ENCODE measurements around the gene CCDC188.

The CCDC188 gene

GRCh38 chr22:20135806-20136602 is 14.9 kb downstream of the CCDC188 start:
- no peak for DNase-seq (ENCODE audit: extremely low read depth in 1 of 2, low read depth in 1 of 2)

DNA sequence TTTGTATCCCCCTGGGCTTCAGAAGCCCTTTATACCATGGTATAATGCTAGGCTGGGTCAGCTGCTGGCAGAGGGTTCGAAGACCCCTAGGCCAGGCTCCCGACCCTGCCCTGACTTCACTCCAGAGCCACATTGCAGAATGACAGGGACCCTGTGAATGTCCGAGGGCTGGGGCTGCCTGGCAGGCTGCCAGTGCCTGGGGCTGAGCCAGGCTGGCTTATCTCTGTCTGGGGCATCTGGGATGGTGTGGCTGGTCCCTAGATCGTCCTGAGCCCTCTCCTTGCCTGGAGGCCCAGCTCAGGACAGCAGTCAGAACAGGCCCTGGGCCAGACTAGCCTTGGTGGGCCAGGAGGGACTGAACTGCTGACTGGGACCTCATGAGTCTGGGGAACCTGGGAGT is 15.6 kb downstream of the CCDC188 start:
- DNase-seq (ENCODE audit: extremely low read depth in 1 of 2, low read depth in 1 of 2) = no peak

GRCh38 chr22:20133930-20134549 is 16.8 kb downstream of the CCDC188 start:
- DNase-seq (ENCODE audit: extremely low read depth in 1 of 2, low read depth in 1 of 2) = no peak

DNA sequence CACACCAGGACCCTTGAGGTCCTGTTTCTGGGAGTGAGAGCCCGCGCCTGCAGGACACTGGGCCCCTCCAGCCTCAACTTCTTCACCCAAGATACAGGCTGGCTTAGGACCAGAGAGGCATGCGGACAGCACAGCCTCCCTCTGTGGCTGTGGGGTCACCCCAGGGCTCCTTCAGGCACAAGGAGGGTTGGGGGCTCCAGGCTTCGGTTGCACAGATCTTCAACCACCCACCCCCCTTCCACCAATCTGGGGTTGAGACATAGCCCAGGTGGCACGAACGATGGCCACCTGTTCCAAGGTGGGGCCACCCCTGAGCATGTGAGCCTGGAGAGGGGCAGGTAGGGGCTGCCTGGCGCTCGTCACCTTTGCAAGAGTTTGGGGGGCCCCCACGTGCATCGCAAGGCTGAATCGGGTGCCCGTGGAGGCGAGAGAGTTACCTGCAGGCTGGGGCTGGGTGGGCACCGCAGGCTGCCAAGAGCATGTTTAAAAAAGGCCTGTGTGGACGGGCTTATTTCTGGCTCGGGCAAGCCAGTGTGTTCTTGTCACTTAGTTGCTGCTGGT is 18.1 kb downstream of the CCDC188 start:
- DNase-seq (ENCODE audit: extremely low read depth in 1 of 2, low read depth in 1 of 2) = no peak

- DNase-seq (ENCODE audit: extremely low read depth in 1 of 2, low read depth in 1 of 2) = no peak
Measured at GRCh38 chr22:20131859-20132685, 18.8 kb downstream of the CCDC188 start.

DNA sequence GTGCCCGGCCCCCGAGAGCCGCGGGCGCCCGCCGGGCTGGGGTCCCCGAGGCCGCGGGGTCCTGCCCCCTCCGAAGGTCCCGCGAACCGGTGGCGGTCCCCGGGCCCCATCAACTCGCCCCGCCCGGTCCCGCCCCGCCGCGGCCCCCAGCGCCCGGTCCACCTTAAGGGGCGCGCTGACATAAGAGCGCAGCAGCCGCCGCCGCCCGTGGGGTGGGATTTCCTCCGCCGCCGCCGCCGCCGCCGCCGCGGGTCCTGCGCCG is 19.3 kb downstream of the CCDC188 start, which contains the start of gene ZDHHC8:
TSS of gene ZDHHC8 (plus strand) at position 208 of the 262 bp plus-strand sequence. CDS start 144 bp downstream, outside the sequence.
- peak in 1 of 2 donors; percentile 20 for DNase-seq (ENCODE audit: extremely low read depth in 1 of 2, low read depth in 1 of 2)

DNA sequence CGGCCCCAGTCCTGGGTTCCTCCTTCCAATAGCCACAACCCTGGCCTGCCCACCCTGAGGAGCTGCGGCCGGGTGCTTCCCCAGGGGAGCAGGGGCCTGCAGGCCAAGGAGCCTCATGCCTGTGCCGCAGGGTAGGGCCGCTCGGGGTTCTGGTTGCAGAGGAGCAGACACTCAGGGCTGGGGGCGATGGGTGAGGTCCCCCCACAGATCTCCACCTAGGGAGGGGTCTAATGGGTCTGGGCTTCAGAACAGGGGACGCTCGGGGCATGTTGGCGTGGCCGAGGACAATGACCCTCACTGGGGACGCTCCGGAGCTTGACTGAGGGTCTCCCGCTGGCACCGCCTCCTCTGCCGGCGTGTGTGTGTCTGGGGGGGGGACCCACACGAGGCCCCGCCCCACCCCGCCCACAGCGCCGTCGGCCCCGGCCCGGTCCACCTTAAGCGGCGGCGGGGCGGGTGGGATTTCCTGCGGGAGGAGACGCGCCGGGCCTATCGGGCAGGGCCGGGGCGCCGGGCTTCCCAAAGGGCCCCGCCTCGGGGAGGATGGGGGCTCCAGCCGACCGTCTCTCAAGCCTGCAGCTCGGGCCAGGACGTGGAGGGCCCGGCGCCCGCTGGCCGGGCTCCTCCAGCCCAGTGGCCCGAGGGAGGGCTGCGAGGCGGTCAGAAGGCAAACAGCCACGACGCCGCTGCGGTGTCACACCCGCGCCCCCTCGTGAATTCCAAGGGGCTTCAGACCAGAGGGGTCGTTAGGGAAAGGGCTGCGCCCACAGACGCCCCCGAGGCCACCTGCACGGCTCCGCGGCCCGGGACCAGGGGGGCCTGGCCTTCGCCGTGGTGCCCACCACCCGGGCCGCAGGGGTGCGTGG is 19.9 kb downstream of the CCDC188 start:
- peak; percentile 55 to 68 for DNase-seq (ENCODE audit: extremely low read depth in 1 of 2, low read depth in 1 of 2)

DNA sequence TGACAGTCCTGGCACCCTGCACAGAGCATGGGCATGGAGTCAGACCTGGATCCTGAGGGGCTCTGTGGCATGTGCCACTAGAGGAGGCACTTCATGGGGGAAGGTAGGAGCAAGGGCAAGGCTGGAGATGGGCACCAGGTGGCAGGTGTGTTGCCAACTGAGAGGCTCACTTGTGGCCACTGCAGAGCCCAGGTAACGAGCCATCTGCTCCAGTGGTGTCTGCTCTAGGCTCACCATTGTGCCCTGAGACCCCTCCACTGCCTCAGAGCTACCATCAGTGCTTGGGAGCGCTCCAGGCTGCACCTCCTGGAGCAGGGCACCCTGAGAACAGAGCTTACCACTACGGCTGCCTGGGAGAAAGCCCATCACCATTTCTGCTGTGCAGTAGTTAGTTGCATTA is 20.5 kb downstream of the CCDC188 start:
- DNase-seq (ENCODE audit: extremely low read depth in 1 of 2, low read depth in 1 of 2) = no peak

DNA sequence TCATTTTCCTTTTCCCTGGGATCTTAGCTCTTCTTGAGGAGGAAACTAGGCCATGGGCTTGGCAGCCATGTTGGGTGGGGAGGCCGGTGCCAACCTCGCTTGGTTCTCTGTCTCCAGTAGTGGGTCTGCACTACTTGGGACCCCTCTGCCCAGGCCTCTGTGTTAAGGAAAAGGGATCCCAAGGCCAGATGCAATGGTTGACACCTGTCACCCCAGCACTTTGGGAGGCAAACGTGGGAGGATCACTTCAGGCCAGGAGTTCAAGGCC is 21.2 kb downstream of the CCDC188 start:
- DNase-seq (ENCODE audit: extremely low read depth in 1 of 2, low read depth in 1 of 2) = no peak

GRCh38 chr22:20128902-20129746 is 21.7 kb downstream of the CCDC188 start:
- DNase-seq (ENCODE audit: extremely low read depth in 1 of 2, low read depth in 1 of 2) = peak in 1 of 2 donors; percentile 35

- no peak for DNase-seq (ENCODE audit: extremely low read depth in 1 of 2, low read depth in 1 of 2)
Measured at GRCh38 chr22:20128619-20128901, 22.3 kb downstream of the CCDC188 start.

GRCh38 chr22:20127869-20128618 is 22.8 kb downstream of the CCDC188 start:
- DNase-seq (ENCODE audit: extremely low read depth in 1 of 2, low read depth in 1 of 2) = no peak

DNA sequence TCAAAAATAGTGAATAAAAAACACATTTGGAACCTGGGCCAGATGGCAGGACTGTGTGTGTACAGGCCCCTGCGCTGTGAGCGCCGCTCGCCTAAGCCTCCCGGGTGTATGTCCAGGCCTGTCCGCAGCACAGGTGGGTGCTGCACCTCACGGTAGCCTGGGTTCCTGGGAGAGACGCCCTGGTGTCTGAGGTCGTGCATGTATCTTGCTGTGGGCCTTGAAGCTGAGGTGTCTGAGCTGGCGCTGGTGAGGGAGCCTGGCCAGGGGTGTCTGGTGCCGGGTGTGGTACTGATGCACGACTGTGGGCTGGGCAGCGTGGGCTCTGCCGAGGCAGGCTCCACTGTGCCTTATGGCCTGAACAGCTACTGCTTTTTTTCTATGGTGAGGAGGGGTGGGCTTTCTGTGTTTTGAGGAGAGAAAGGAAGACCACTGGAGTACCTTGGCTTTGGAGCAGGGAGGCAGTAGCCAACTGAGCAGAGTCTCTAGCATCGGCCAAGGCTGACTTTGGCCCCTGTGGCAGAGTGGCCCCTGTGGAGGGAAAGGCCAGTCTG is 23.5 kb downstream of the CCDC188 start:
- DNase-seq (ENCODE audit: extremely low read depth in 1 of 2, low read depth in 1 of 2) = no peak

DNA sequence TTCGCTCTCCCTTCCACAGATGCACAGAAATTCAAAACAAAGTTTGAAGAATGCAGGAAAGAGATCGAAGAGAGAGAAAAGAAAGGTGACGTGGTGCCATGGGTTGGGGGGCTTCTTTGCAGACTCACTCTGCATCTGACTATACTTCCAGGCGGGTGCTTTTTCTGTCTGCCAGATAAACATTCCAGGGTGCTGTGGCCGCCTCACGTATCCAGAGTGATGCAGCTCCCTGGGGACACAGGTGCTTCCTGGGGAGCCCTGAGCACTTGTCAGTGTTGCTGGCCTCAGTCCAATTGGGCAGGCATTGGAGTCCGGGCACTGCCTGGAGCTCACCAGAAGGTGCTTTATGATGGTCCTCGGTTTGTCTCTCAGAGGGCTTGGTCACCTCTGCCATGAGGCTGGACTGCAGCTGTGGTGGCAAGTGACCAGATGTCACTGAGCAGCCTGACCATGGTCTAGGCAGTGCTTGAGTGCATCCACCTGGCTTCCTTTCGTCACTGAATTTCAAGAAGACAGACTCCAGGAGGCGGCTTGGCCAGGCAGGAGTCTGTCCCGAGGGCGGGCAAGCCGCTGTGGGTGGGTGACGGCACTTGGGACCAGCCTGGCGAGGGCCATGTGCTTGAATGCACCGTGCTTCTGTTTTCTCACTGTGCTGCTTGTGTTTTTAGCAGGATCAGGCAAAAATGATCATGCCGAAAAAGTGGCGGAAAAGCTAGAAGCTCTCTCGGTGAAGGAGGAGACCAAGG is 24.4 kb downstream of the CCDC188 start:
- DNase-seq (ENCODE audit: extremely low read depth in 1 of 2, low read depth in 1 of 2) = no peak

DNA sequence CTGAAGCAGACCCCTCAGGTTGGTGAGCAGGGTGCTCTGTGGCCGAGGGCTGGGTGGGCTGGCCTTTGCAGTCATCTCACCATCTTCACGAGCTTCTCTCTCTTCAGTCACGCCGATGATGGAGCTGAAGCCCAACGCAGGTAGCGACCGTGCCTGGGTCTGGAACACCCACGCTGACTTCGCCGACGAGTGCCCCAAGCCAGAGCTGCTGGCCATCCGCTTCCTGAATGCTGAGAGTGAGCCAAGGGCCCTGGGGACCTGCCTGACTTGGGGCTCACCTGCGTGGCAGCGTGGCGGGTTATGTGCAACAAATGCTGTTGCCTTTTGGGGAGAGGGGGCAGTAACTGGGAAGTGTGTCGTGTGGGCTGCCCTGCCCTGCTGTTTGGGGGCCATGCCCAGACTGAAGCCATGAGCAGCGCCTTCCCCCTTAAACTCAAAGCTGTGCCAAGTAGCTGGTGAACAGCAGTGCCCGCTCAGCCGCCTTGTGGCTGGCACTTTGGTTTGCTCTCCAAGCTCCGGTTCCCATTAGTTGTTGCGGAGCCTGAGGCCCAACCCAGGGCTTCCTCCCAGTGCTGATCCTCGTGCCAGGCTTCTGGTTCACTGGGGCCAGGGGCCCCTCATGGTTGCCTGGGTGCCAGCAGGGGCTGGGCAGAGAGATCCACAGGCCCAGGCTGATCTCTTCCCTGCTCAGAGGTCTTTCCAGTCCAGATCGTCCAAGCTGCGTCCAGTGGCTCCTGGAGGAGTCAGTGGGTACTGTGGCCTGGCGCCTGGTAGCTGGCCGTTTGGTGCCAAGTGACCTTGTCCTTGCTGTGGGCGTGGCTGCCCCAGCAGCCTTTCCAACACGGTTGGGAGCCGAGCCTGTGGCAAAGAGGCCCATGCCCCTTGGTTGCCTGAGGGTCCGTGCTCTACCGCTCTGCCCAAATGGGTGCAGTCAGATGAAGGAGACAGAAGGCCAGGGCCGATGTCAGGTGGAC is 25.4 kb downstream of the CCDC188 start:
- no peak for DNase-seq (ENCODE audit: extremely low read depth in 1 of 2, low read depth in 1 of 2)

DNA sequence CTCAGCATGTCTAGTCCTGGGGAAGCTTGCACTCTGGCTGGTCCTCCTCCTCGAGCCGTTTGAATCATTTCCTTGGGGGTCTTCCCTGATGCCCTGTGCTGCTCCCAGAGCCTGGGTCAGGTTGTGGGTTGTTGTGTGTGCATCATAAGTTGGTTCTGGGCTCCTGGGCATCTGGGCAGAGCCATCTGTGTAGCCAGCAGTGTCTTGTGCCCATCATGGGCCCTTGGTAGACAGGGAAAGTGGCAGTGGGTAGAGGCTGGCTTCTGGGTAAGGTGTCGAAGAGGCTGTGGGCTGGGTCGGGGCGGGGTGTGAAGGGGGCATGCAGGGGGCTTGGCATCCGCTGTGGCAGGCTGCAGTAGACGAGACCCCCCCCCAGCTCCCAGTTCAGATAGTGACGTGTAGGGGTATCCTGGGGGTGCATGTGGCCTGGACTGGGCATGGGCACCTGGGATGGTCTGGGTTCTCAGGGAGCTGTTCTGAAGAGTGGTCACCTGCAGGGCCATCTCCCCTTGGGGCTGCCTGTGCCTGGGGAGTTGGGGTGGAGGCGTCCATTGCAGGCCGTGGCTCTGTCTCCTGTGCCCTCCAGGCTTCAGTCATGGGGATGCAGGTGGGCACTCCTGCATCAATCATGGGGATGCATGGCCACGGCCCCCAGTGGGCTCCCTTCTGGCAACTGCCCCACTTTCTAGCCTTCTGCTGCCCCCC is 26.6 kb downstream of the CCDC188 start:
- DNase-seq (ENCODE audit: extremely low read depth in 1 of 2, low read depth in 1 of 2) = no peak

Data from stimulated activated CD8-positive, alpha-beta memory T cell treated with anti-CD3 and anti-CD28 coated beads, Interleukin-7, amount 100 ng/mL, for 48 hours (primary cell).